IMR-90 (cell line): Measurements from ENCODE around the gene ACAN. TPM values are rescaled to one million over a fixed set of nuclear protein-coding genes. Genes with fewer than 3 reads are reported as not detected.

Experiments used
- ATAC-seq: fragments of 200-7000 bp; cut with Tn5 transposase; 2 replicates; pipeline ENCODE4 v1.9.1; 2020; ENCODE audit warnings: low read depth, mild to moderate bottlenecking, moderate library complexity
- BruUV-seq: library from RNA; stranded (reverse); fragments of 400-500 nt; replicated peaks from 2 replicates; lab custom pipeline; 2021; lab: Mats Ljungman, UMichigan
- CTCF ChIA-PET: fragments of 300-600 bp; formaldehyde crosslinking; extraction: SDS; loops from one replicate; lab custom pipeline; 2021; ENCODE audit warnings: antibody characterized with exemption; lab: Yijun Ruan, JAX
- POLR2A ChIA-PET: fragments of 300-600 bp; sonication (Branson Sonifier 250); formaldehyde crosslinking; loops from one replicate; lab custom pipeline; 2022; ENCODE audit warnings: antibody characterized with exemption; ENCODE audit not compliant: unreplicated experiment; lab: Charles Lee
- DNase-seq: peaks from one replicate; pipeline ENCODE4 v3.0.0; 2013
- H2AFZ ChIP-seq: replicated peaks from 2 replicates; pipeline ENCODE3; 2013; ENCODE audit warnings: low read length, mild to moderate bottlenecking; ENCODE audit not compliant: poor library complexity
- H2AK5ac ChIP-seq: 2 replicates; pipeline ENCODE4 v1.6.1; 2013; ENCODE audit warnings: low read depth, low read length, inconsistent platforms
- H2AK9ac ChIP-seq: replicated peaks from 2 replicates; pipeline ENCODE3; 2013; ENCODE audit warnings: mild to moderate bottlenecking, low read depth, low read length, moderate library complexity; ENCODE audit not compliant: poor library complexity
- H2BK120ac ChIP-seq: 2 replicates; pipeline ENCODE4 v1.6.1; 2013; ENCODE audit warnings: low read depth, low read length, inconsistent platforms
- H2BK15ac ChIP-seq: 3 replicates; pipeline ENCODE4 v1.6.1; 2013; ENCODE audit warnings: low read depth, low read length, inconsistent platforms
- H2BK20ac ChIP-seq: 2 replicates; pipeline ENCODE4 v1.6.1; 2013; ENCODE audit warnings: low read depth, mild to moderate bottlenecking, inconsistent platforms, low read length, moderate library complexity
- H2BK5ac ChIP-seq: 2 replicates; pipeline ENCODE4 v1.6.1; 2013; ENCODE audit warnings: mild to moderate bottlenecking, low read depth, low read length, inconsistent platforms; ENCODE audit not compliant: poor library complexity, severe bottlenecking
- H3K14ac ChIP-seq: replicated peaks from 2 replicates; pipeline ENCODE4 v1.6.1; 2013; ENCODE audit warnings: low read depth, low read length, inconsistent platforms
- H3K18ac ChIP-seq: 2 replicates; pipeline ENCODE4 v1.6.1; 2013; ENCODE audit warnings: low read depth, low read length, control low read depth
- H3K23ac ChIP-seq: 2 replicates; pipeline ENCODE4 v1.6.1; 2013; ENCODE audit warnings: low read depth, low read length, inconsistent platforms
- H3K27ac ChIP-seq: 2 replicates; pipeline ENCODE4 v1.5.1; 2013; ENCODE audit warnings: mild to moderate bottlenecking, control low read depth, low read length; ENCODE audit not compliant: insufficient read depth
- H3K27me3 ChIP-seq: 2 replicates; pipeline ENCODE4 v1.6.1; 2013; ENCODE audit warnings: low read length; ENCODE audit not compliant: control insufficient read depth, insufficient read depth
- H3K36me3 ChIP-seq: 2 replicates; pipeline ENCODE4 v1.6.1; 2013; ENCODE audit warnings: low read length, mixed read lengths; ENCODE audit not compliant: control insufficient read depth, insufficient read depth
- H3K4ac ChIP-seq: 2 replicates; pipeline ENCODE4 v1.6.1; 2013; ENCODE audit warnings: low read depth, low read length, inconsistent platforms
- H3K4me1 ChIP-seq: 2 replicates; pipeline ENCODE4 v1.6.1; 2013; ENCODE audit warnings: low read length, mixed read lengths; ENCODE audit not compliant: control insufficient read depth, insufficient read depth
- H3K4me2 ChIP-seq: 2 replicates; pipeline ENCODE4 v1.6.1; 2013; ENCODE audit warnings: low read depth, mild to moderate bottlenecking, control low read depth, low read length, moderate library complexity
- H3K4me3 ChIP-seq: 2 replicates; pipeline ENCODE4 v1.5.1; 2013; ENCODE audit warnings: low read depth, mild to moderate bottlenecking, control low read depth, low read length, moderate library complexity; ENCODE audit not compliant: insufficient read depth
- H3K56ac ChIP-seq: 2 replicates; pipeline ENCODE4 v1.6.1; 2013; ENCODE audit warnings: low read length, inconsistent platforms; ENCODE audit not compliant: insufficient read depth; ENCODE audit errors: extremely low read depth
- H3K79me1 ChIP-seq, 2 experiments: 2 replicates each; pipeline ENCODE4 v1.6.1; 2013; ENCODE audit warnings: low read length in 2 of 2, inconsistent platforms in 1 of 2, low read depth in 1 of 2
- H3K9ac ChIP-seq: 2 replicates; pipeline ENCODE4 v1.6.1; 2013; ENCODE audit warnings: low read depth, low read length, control low read depth
- H3K9me1 ChIP-seq: 2 replicates; pipeline ENCODE4 v1.6.1; 2013; ENCODE audit warnings: low read length, inconsistent platforms; ENCODE audit not compliant: insufficient read depth
- H3K9me3 ChIP-seq: 2 replicates; pipeline ENCODE4 v1.6.1; 2013; ENCODE audit warnings: low read length; ENCODE audit not compliant: control insufficient read depth, insufficient read depth
- H4K20me1 ChIP-seq: 2 replicates; pipeline ENCODE4 v1.6.1; 2013; ENCODE audit warnings: low read length, inconsistent platforms; ENCODE audit not compliant: insufficient read depth
- H4K5ac ChIP-seq: 2 replicates; pipeline ENCODE4 v1.6.1; 2013; ENCODE audit warnings: mild to moderate bottlenecking, low read depth, low read length, control low read depth
- H4K8ac ChIP-seq, 2 experiments: 2 replicates each; pipeline ENCODE4 v1.6.1; 2013; ENCODE audit warnings: low read depth in 2 of 2, low read length in 2 of 2, control low read depth in 1 of 2, inconsistent platforms in 1 of 2
- H4K91ac ChIP-seq: 2 replicates; pipeline ENCODE4 v1.6.1; 2013; ENCODE audit warnings: low read depth, low read length, inconsistent platforms; ENCODE audit not compliant: insufficient read depth
- BHLHE40 ChIP-seq: fragments of 150-350 bp; IDR thresholded peaks from 2 replicates; pipeline ENCODE4 v1.6.1; 2016; ENCODE audit warnings: mild to moderate bottlenecking, low read depth, low read length
- CHD1 ChIP-seq: IDR thresholded peaks from 2 replicates; pipeline ENCODE4 v1.6.1; 2012; ENCODE audit warnings: low read depth, low read length, improper control_type of control experiment
- FOS ChIP-seq: fragments of 150-350 bp; IDR thresholded peaks from 2 replicates; pipeline ENCODE4 v1.6.1; 2016; ENCODE audit warnings: low read depth, low read length
- MAFK ChIP-seq: IDR thresholded peaks from 2 replicates; pipeline ENCODE4 v1.6.1; 2012; ENCODE audit warnings: low read depth, low read length, improper control_type of control experiment
- MAZ ChIP-seq: IDR thresholded peaks from 2 replicates; pipeline ENCODE4 v1.6.1; 2012; ENCODE audit warnings: low read depth, mild to moderate bottlenecking, low read length, improper control_type of control experiment, moderate library complexity, borderline replicate concordance
- MXI1 ChIP-seq: IDR thresholded peaks from 2 replicates; pipeline ENCODE4 v1.6.1; 2012; ENCODE audit warnings: low read depth, mild to moderate bottlenecking, low read length, moderate library complexity, borderline replicate concordance
- NFE2L2 ChIP-seq: fragments of 150-350 bp; IDR thresholded peaks from 2 replicates; pipeline ENCODE4 v1.6.1; 2016; ENCODE audit warnings: low read depth, mild to moderate bottlenecking, low read length
- POLR2A ChIP-seq: IDR thresholded peaks from 2 replicates; pipeline ENCODE4 v1.6.1; 2012; ENCODE audit warnings: mild to moderate bottlenecking, low read depth, low read length
- RAD21 ChIP-seq: IDR thresholded peaks from 2 replicates; pipeline ENCODE4 v1.6.1; 2012; ENCODE audit warnings: low read length, improper control_type of control experiment
- SMC3 ChIP-seq: fragments of 150-350 bp; IDR thresholded peaks from 2 replicates; pipeline ENCODE4 v1.6.1; 2016; ENCODE audit warnings: low read depth, mild to moderate bottlenecking, antibody characterized with exemption, low read length, moderate library complexity
- WGBS, 2 experiments: methylation state at CpG; one replicate each; pipeline versions ENCODE4 v1.1.5 to v1.1.7; 2013; ENCODE audit warnings: missing lambda C conversion rate in 2 of 2; ENCODE audit not compliant: insufficient read length in 1 of 2; ENCODE audit errors: extremely low coverage in 2 of 2; 5-methylcytosine and 5-hydroxymethylcytosine counted together
- dilution Hi-C: fragments of 300-500 bp; cut with HindIII; formaldehyde crosslinking; loops from one replicate; pipeline ENCODE4 v1.14.3; 2018; ENCODE audit warnings: low sequenced_read_pairs; ENCODE audit not compliant: unreplicated experiment
- in situ Hi-C: fragments of 300-500 bp; cut with MboI; formaldehyde crosslinking; loops from 3 replicates; pipeline ENCODE4 v1.14.3; 2019; ENCODE audit warnings: low sequenced_read_pairs, inconsistent platforms, mixed read lengths
- intact Hi-C: fragments of 100-400 bp; cut with micrococcal nuclease; formaldehyde crosslinking; loops from 2 replicates; pipeline ENCODE4 v1.10.0; 2022
- polyA plus RNA-seq, 3 experiments: library from polyadenylated mRNA; depleted of rRNA; stranded (reverse); fragments of >200 nt; gene quantifications; 2 replicates each; pipeline ENCODE4 v1.2.3, GENCODE V29; 2012; ENCODE audit warnings: low replicate concordance in 1 of 3
- total RNA-seq: library from RNA; depleted of rRNA; stranded (reverse); fragments of >200 nt; gene quantifications from 2 replicates; pipeline ENCODE4 v1.2.3, GENCODE V29; 2012
- TF ChIP-seq, protein P1 (sequence below): fragments of 150-350 bp; IDR thresholded peaks from 2 replicates; pipeline ENCODE4 v1.6.1; 2017; ENCODE audit warnings: mild to moderate bottlenecking, antibody characterized with exemption, low read length, low read depth
- TF ChIP-seq, protein P2 (sequence below): conservative IDR thresholded peaks from 2 replicates; pipeline ENCODE4 v1.5.1; 2012; ENCODE audit warnings: mild to moderate bottlenecking, low read depth, low read length, improper control_type of control experiment
- TF ChIP-seq, protein P3 (sequence below): fragments of 150-350 bp; IDR thresholded peaks from 2 replicates; pipeline ENCODE4 v1.6.1; 2016; ENCODE audit warnings: low read depth, mild to moderate bottlenecking, low read length, moderate library complexity, borderline replicate concordance

The ACAN gene
- total and polyA plus RNA-seq, 2 of the 4 experiments (the other 2 are of a cell fraction), result 0.54 to 0.96 TPM

DNA sequence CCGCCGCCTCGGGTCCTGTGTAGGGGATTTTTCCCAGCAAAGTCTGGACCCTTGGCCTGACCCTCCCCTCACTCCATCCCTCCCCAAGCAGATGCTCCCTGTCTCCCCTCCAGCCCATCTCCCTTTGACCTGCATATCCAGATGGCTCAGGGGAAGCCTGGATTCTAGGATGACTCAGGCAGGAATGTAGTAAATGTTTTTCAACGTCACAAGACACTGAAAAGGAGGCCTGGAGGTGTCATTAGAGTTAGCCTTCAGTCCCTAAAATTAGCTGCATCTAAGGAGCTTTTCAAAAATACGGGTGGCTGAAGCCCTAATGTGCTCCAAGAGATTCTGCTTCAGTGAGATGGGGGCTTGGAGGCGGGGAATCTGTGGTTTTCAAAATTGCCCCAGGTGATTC, 7.2 kb downstream of the ACAN start (continued):
- TF ChIP-seq, protein P1, sequence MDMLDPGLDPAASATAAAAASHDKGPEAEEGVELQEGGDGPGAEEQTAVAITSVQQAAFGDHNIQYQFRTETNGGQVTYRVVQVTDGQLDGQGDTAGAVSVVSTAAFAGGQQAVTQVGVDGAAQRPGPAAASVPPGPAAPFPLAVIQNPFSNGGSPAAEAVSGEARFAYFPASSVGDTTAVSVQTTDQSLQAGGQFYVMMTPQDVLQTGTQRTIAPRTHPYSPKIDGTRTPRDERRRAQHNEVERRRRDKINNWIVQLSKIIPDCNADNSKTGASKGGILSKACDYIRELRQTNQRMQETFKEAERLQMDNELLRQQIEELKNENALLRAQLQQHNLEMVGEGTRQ, result no peak

DNA sequence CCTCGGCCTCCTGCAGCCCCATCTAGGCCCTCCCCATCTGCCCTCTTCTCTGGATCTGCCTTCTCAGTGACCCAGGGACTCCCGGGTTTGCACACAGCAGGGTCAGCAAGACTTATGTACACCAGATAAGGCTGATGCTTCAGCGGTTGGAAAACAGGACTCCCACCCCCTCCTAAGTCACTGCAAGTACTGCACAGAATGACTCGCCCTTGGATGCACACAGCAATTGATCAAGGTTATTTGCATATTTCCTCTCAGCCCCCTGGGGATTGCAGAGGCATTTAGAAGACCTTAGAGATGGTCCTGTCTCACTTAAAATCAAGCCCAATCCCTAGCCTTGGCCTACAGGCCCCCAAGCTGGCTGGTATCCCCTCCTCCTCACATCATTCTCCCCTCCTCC, 8.9 kb downstream of the ACAN start:
- Histone ChIP-seq H3K4me1 (0 out of 2 replicates have a peak, but pooled peaks cover 2% of the 10 kb centered on the region), H2AFZ (no peak overlapping the region), H2AK5ac (no peak overlapping the region), H3K9me1 (no peaks in the 10 kb centered on the region), H4K20me1 (no peaks in the 10 kb centered on the region), H3K27me3 (peaks cover 11% of the 10 kb centered on the region), H3K36me3 (no peaks in the 10 kb centered on the region), H3K4ac (no peak overlapping the region), H3K27ac (no peak overlapping the region), H2BK15ac (no peak overlapping the region), H4K5ac (no peak overlapping the region), H4K8ac (no peak overlapping the region), H3K56ac (no peak overlapping the region), H3K18ac (no peak overlapping the region), H3K4me3 (no peak overlapping the region), H3K9me3 (no peaks in the 10 kb centered on the region), H2BK5ac (no peak overlapping the region), H2AK9ac (no peak overlapping the region), H3K9ac (no peak overlapping the region), H3K23ac (no peak overlapping the region), H2BK20ac (no peak overlapping the region), H4K91ac (no peak overlapping the region), H2BK120ac (no peak overlapping the region), H3K4me2 (no peak overlapping the region), H3K79me1 (no peaks in the 10 kb centered on the region), H3K14ac (no peak overlapping the region)
- no peak for DNase-seq
- in situ Hi-C loops (no loop called here), intact Hi-C loops (no loop called here), dilution Hi-C loops (no loop called here)
- CTCF ChIA-PET, result no interaction called here
- POLR2A ChIA-PET, result no interaction called here
- 10% methylated on average over 2 of the region's 4 CpGs; no CpG with 5 or more reads in 1 of the 2 experiments for WGBS, 2 experiments
- ATAC-seq, result no peak
- BruUV-seq, result no TSS peak
- TF ChIP-seq MAFK (no peak), MAZ (no peak), NFE2L2 (no peak), CHD1 (no peak), BHLHE40 (no peak), MXI1 (no peak), SMC3 (no peak), FOS (no peak), RAD21 (no peak), POLR2A (no peak)
- TF ChIP-seq, protein P1, result no peak
- TF ChIP-seq, protein P2, sequence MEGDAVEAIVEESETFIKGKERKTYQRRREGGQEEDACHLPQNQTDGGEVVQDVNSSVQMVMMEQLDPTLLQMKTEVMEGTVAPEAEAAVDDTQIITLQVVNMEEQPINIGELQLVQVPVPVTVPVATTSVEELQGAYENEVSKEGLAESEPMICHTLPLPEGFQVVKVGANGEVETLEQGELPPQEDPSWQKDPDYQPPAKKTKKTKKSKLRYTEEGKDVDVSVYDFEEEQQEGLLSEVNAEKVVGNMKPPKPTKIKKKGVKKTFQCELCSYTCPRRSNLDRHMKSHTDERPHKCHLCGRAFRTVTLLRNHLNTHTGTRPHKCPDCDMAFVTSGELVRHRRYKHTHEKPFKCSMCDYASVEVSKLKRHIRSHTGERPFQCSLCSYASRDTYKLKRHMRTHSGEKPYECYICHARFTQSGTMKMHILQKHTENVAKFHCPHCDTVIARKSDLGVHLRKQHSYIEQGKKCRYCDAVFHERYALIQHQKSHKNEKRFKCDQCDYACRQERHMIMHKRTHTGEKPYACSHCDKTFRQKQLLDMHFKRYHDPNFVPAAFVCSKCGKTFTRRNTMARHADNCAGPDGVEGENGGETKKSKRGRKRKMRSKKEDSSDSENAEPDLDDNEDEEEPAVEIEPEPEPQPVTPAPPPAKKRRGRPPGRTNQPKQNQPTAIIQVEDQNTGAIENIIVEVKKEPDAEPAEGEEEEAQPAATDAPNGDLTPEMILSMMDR, result no peak
- TF ChIP-seq, protein P3, sequence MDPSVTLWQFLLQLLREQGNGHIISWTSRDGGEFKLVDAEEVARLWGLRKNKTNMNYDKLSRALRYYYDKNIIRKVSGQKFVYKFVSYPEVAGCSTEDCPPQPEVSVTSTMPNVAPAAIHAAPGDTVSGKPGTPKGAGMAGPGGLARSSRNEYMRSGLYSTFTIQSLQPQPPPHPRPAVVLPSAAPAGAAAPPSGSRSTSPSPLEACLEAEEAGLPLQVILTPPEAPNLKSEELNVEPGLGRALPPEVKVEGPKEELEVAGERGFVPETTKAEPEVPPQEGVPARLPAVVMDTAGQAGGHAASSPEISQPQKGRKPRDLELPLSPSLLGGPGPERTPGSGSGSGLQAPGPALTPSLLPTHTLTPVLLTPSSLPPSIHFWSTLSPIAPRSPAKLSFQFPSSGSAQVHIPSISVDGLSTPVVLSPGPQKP, result no peak
